ENCODE results near the gene CFAP20.

Gene CFAP20

GRCh38 chr16:58123896-58124600, 5.1 kb downstream of the CFAP20 start:
- DNase-seq = no peak

DNA sequence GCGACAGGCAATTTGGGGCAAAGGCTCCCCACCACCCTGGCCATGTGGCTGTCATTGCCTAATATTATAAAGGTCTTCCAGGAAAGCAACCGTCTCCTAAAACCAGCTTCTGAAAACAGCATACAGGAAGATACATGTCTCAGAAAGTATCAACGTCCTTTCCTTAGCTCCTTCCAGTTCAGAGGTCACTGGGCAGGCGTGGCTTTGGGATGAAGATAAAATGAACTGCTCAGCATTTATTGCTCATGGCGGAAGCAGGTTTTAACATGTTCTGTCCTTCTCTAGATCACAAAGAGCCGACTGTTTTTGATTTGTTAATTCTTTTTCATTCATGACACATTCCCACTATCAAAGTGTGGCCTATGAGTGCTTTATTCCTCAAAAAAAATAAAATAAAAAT, 8.0 kb downstream of the CFAP20 start:
- DNase-seq = no peak

GRCh38 chr16:58120234-58120633, 8.9 kb downstream of the CFAP20 start:
- no peak for DNase-seq

GRCh38 chr16:58119509-58119845, 9.7 kb downstream of the CFAP20 start:
- peak; percentile 12 for DNase-seq

DNA sequence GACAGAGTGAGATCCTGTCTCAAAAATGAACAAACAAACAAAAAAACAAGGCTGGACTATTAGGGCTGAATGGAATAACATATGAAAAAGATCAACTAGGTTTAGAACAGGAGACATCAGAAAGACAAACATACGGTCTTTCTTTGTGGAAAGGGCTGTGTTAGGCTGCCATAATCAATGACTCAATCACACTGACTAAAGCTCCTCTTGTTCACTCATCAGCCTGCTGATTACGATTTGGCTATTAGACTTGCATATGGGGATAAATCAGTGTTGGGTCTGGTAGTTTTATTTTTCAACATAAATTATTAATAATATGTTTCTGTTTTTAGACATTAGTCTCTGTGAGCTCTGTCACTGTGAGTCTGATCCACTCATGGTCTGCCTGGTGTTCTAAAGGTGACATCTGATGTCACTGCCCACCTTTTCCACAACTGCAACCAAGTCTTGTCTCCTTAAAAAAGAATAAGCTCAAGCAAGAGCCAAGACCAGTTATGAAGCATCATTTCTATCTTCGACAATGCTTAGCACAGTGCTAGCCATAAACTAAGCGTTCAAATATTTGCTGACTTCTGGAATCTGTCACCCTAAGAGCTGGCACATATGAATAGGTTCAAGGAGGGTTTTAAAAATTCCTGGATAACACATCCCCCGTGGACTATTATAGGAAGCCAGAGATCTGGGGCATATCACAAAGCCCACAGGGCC, 10.2 kb downstream of the CFAP20 start:
- no peak for DNase-seq

DNA sequence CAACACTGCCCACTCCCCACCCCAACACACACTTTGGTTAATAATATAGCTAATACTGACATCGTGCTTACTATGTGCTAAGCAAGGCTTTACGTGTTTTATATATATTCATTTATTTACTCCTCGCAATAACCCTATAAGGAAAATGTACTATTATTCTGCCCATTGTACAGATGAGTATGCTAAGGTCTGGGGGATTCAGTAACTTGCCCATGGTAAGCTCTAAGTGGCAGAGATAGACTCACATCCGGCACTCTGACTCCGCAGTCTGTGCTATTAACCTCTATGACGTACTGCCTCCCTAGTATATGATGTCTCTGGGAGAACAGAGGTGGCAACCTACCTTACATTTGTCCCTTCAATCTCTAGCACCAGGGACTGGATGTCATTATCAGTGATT, 12.7 kb downstream of the CFAP20 start:
- DNase-seq = no peak

- no peak for DNase-seq
Observed at GRCh38 chr16:58116081-58116480, 13.1 kb downstream of the CFAP20 start.

GRCh38 chr16:58114827-58115825, 14.1 kb downstream of the CFAP20 start:
- no peak for DNase-seq

DNA sequence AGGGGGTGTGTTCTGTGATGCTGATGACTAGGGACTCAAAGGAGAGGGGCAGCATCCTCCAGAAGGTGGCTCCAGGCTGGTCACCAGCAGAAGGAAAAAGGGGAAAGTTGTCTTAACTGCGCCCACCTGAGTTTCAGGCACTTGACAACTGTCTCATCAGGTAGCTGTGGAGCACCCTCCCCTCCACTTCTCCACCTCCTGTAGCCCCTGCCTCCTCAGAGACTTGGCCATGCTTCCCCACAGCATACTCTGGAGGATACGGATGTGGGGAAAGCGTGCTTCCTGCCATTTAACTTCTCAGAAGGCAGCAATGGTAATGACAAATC, 17.9 kb downstream of the CFAP20 start:
- DNase-seq = no peak

GRCh38 chr16:58110571-58111301, 18.4 kb downstream of the CFAP20 start:
- DNase-seq = no peak

DNA sequence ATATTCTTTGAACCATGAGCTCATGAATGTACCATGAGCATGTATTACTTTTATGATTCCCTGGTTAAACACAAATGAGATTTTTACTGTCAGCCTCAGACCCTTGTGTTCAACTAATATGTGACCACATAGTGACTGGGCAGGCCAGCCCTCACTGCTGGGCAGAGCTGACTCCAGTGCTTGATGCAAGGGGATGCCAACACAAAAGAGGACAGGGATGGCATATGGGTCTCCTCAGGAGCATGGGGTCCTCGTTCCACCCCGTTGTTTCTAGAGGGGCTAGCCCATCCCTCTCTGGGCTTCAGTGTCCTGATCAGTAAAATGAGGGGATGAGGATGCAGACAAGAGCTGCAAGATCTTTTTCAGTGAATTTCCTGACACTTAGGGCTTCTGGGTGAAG, 19.3 kb downstream of the CFAP20 start:
- no peak for DNase-seq

DNA sequence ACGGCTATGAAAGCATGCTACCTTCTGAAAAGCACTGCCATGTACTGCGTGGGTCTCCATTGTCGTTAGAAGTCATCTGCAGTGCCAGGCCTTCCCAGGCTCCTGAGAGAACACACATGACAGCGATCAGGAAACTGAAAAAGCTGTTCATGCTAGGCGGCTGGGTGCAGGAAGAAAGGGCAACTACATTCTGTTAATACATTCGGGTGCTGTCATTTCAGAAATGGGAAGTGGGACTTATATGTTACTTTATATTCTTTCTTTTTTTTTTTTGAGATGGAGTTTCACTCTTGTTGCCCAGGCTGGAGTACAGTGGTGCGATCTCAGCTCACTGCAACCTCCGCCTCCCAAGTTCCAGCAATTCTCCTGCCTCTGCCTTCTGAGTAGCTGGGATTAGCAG, 19.9 kb downstream of the CFAP20 start:
- DNase-seq = no peak

GRCh38 chr16:58107709-58108108, 21.5 kb downstream of the CFAP20 start:
- DNase-seq = no peak

- DNase-seq = no peak
Observed at GRCh38 chr16:58107228-58107627, 22.0 kb downstream of the CFAP20 start.

GRCh38 chr16:58105631-58106030, 23.6 kb downstream of the CFAP20 start:
- DNase-seq = no peak

- no peak for DNase-seq
Observed at GRCh38 chr16:58102665-58103392, 26.4 kb downstream of the CFAP20 start.

GRCh38 chr16:58099956-58100300, 29.3 kb downstream of the CFAP20 start:
- no peak for DNase-seq

- DNase-seq = no peak
Observed at GRCh38 chr16:58099097-58099955, 29.9 kb downstream of the CFAP20 start.

- DNase-seq = no peak
Observed at GRCh38 chr16:58098207-58099096, 30.7 kb downstream of the CFAP20 start.

DNA sequence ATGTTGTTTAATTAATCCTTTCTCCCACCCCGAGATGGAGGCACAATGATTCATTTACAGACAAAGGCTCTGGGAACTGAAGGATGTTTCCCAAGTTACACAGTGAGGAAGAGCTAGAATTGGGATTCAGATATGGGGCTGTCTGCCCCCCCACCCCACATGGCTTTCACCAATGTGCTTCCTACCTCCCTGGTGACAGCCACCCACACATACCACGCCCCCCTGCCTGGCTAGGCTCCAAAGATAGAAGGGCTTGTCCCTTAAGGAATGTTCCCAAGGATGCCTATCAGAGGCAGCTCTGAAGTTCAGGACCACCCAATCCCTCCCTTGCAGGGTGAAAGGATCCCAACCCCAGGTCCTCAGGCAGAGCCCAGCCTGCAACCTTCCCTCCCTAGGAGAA, 32.9 kb downstream of the CFAP20 start:
- DNase-seq = no peak

All from NCI-H1048 (cell line).